ENCODE measurements around the gene PTPRR. TPM values are rescaled to one million over a fixed set of nuclear protein-coding genes. Genes with fewer than 3 reads are reported as not detected.

Gene PTPRR
- total RNA-seq, 1 donor from 2014 or later = 0.46 TPM

DNA sequence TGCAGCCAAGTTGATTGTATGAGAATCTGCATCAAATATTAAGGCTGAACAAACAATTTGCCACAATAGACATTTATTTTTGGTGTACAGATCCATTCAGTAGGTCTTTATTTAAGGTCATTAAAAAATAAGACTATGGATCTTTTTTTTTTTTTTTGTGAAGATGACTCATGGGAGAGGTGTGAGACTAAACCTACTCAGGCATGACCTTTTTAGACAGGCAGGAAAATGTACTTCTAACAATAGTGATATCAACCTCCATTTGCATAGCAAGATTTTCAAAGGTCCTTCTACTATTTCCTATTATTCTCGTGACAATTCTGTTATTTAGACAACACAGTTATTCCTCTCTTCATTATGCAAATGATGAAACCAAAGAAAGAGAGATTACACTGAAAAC, 39.9 kb upstream of the PTPRR start:
- no peak for DNase-seq (ENCODE audit: low read depth)
- no peak overlapping the region for H3K4me3 ChIP-seq (ENCODE audit: low read depth, low read length)
- TF ChIP-seq, protein P1, sequence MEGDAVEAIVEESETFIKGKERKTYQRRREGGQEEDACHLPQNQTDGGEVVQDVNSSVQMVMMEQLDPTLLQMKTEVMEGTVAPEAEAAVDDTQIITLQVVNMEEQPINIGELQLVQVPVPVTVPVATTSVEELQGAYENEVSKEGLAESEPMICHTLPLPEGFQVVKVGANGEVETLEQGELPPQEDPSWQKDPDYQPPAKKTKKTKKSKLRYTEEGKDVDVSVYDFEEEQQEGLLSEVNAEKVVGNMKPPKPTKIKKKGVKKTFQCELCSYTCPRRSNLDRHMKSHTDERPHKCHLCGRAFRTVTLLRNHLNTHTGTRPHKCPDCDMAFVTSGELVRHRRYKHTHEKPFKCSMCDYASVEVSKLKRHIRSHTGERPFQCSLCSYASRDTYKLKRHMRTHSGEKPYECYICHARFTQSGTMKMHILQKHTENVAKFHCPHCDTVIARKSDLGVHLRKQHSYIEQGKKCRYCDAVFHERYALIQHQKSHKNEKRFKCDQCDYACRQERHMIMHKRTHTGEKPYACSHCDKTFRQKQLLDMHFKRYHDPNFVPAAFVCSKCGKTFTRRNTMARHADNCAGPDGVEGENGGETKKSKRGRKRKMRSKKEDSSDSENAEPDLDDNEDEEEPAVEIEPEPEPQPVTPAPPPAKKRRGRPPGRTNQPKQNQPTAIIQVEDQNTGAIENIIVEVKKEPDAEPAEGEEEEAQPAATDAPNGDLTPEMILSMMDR (conservative IDR thresholded peaks at IDR 0.05; ENCODE audit: low read depth, low read length) = no peak

DNA sequence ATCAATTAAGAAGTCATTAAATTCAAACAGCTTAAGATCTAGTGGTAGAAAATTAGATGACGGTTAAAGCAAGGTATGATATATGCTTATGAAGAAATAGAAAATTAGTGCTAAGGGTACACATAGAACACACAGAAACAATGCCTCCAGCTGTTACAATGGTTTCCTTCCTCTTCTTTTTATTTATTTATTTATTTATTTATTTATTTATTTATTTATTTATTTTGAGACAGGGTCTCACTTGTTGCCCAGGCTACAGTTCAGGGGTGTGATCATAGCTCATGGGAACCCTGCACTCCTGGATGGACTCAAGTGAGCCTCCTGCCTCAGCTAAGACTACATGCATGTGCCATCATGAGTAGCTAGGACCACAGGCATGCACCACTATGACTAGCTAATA, 34.9 kb upstream of the PTPRR start:
- H3K4me3 ChIP-seq (ENCODE audit: low read depth, low read length) = no peak overlapping the region
- TF ChIP-seq, protein P1 (conservative IDR thresholded peaks at IDR 0.05; ENCODE audit: low read depth, low read length) = no peak
- no peak for DNase-seq (ENCODE audit: low read depth)

DNA sequence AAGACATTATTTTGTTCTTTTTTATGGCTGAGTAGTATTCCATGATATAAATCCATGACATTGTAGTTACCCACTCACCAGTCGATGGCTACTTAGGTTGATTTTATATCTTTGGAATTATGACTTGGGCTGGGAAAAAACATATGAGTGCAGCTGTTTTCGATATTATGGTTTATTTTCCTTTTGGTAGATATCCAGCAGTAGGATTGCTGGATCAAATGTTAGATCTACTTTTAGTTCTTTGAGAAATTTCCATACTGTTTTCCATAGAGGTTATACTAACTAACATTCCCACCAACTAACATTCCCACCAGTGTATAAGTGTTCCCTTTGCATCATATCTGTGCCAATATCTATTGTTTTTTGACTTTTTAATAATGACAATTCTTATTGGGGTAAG, 29.9 kb upstream of the PTPRR start:
- H3K4me3 ChIP-seq (ENCODE audit: low read depth, low read length) = no peak overlapping the region
- TF ChIP-seq, protein P1 (conservative IDR thresholded peaks at IDR 0.05; ENCODE audit: low read depth, low read length) = no peak
- no peak for DNase-seq (ENCODE audit: low read depth)

DNA sequence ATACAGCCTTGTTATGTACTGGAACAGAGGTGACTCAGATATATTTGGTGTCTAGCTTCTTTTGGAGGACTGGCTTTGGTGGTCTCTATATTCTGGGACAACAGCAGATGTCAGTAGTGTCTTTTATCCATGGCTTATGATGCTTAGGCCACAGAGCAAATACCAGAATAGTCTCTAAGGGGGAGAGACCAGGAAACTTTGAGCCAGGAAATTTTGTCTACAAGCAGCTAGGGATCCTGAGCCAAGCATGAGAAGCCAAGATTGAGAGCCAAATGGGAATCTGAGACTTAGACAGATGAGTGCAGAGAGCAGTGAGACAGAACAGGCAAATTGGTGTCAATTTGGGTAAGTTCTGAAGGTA, 28.4 kb upstream of the PTPRR start:
- H3K4me3 ChIP-seq (ENCODE audit: low read depth, low read length) = no peak overlapping the region
- no peak for DNase-seq (ENCODE audit: low read depth)
- TF ChIP-seq, protein P1 (conservative IDR thresholded peaks at IDR 0.05; ENCODE audit: low read depth, low read length) = no peak

DNA sequence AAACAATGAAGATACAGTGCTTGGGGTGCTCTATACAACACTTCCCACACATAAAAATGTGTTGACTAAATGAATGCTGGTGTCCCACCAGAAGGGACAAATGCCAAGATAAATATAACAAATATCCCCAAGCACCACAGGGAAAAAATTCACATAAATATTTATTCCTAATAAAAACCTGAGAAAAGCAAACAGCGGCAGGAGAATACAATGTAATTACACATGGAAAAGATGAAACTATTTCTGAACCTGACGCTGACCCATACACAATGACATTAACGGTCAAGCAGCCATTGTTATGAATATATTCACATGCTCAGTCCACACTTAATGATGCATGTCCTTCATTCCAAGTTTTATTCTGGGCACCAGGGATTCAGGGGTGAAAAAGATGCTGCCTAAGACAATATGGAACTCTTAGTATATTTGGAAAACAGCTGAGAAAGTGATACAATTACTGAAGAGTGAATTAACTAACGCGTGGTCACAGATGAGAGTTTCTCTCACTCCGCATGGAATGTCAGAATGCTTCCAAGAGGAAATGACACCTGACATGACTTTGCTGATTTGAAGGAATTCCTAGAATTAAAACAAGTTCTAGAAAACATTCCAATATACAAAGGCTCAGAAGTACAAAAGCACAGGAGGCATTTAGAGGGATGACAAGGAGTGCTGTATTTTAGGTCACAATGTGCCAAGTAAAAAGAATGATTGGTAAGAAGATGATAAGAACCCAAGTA, 27.9 kb upstream of the PTPRR start:
- H3K4me3 ChIP-seq (ENCODE audit: low read depth, low read length) = no peak overlapping the region
- DNase-seq (ENCODE audit: low read depth) = peak; percentile 27
- TF ChIP-seq, protein P1 (conservative IDR thresholded peaks at IDR 0.05; ENCODE audit: low read depth, low read length) = no peak

DNA sequence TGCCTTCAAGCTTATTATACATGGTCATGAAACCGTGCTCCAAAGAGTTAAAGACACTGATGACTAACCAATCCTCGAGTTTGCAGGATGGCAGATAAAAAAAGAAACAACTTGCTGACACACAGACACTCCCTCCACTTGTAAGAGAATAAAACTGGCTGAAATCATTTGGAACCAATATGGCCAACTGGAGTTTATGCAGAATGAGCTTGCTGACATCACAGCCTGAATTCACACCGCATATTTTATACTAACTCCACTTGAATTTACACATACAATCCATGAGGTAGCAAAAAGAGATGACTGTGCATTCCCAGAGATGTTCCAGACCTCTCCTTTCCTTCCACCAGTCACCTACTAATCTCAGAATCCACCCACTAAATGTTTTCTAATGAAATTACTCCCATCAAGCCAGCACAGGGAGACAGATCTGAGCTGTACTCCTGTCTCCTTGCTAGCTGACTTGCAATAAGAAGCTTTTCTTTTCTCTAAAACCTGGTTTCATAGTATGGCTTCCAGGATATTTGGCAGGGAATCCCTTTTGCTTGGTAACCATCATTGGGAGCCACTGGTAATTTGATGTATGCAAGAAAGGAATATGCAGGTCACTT, 15.8 kb upstream of the PTPRR start:
- no peak for DNase-seq (ENCODE audit: low read depth)
- H3K4me3 ChIP-seq (ENCODE audit: low read depth, low read length) = no peak overlapping the region
- TF ChIP-seq, protein P1 (conservative IDR thresholded peaks at IDR 0.05; ENCODE audit: low read depth, low read length) = no peak

DNA sequence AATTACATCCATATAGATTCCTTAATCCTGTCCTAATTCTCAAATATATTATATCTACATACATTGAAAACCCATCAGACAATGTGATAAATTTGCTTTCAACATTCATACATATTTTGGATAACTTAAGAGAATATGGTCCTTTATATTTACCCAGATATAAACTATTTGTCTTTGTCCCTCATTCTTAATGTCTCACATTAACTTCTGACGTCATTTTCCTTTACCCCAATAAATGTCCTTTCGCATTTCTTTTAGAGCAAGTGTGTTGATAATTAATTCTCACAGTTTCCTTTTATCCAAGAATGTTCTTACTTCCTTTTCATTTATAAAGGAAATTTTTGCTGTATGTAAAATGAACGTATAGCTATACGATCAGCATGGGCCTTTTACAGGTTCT, 12.6 kb upstream of the PTPRR start:
- no peak for DNase-seq (ENCODE audit: low read depth)
- H3K4me3 ChIP-seq (ENCODE audit: low read depth, low read length) = no peak overlapping the region
- TF ChIP-seq, protein P1 (conservative IDR thresholded peaks at IDR 0.05; ENCODE audit: low read depth, low read length) = no peak
